Spleen (tissue), 11 donors: Measurements from ENCODE around the gene CCSER2. TPM values are rescaled to one million over a fixed set of nuclear protein-coding genes. Genes with fewer than 3 reads are reported as not detected.

Experiments used
- DNase-seq: peaks from one replicate; pipeline ENCODE4 v3.0.0-alpha.2; 2020
- H3K27ac ChIP-seq, 8 donors: fragments of 200-600 bp; sonication (generic) in 7 of 8; 1 replicate in 4 of 8; 2 replicates in 4 of 8; pipeline versions ENCODE4 v1.5.0 to v1.8.0; 2016 to 2021; ENCODE audit warnings: inconsistent platforms in 4 of 8, mild to moderate bottlenecking in 4 of 8, moderate library complexity in 1 of 8
- H3K27me3 ChIP-seq, 7 donors: fragments of 200-600 bp; sonication (generic) in 6 of 7; replicated peaks in 1 of 7; 1 replicate in 4 of 7; 2 replicates in 3 of 7; pipeline versions ENCODE4 v1.5.0 to v1.8.0; 2016 to 2021; ENCODE audit warnings: inconsistent platforms in 3 of 7, mild to moderate bottlenecking in 1 of 7
- H3K36me3 ChIP-seq, 6 donors: fragments of 200-600 bp; sonication (generic) in 5 of 6; 1 replicate in 4 of 6; 2 replicates in 2 of 6; pipeline versions ENCODE4 v1.5.0 to v1.8.0; 2016 to 2021; ENCODE audit warnings: inconsistent platforms in 2 of 6
- H3K4me1 ChIP-seq, 6 donors: fragments of 200-600 bp; sonication (generic) in 5 of 6; 1 replicate in 3 of 6; 2 replicates in 3 of 6; pipeline versions ENCODE4 v1.5.0 to v1.8.0; 2016 to 2021; ENCODE audit warnings: inconsistent platforms in 3 of 6
- H3K4me3 ChIP-seq, 8 donors: fragments of 200-600 bp; sonication (generic) in 7 of 8; 1 replicate in 4 of 8; 2 replicates in 4 of 8; pipeline versions ENCODE4 v1.5.0 to v1.8.0; 2016 to 2021; ENCODE audit warnings: inconsistent platforms in 4 of 8, mild to moderate bottlenecking in 4 of 8, moderate library complexity in 2 of 8
- H3K9me3 ChIP-seq, 8 donors: fragments of 200-600 bp; sonication (generic) in 7 of 8; 1 replicate in 4 of 8; 2 replicates in 4 of 8; pipeline versions ENCODE4 v1.5.0 to v1.8.0; 2016 to 2021; ENCODE audit warnings: inconsistent platforms in 4 of 8
- POLR2A ChIP-seq, 3 donors: fragments of 450-650 bp; IDR thresholded peaks; one replicate each; pipeline ENCODE4 v1.5.1; 2017; ENCODE audit warnings: antibody characterized with exemption in 3 of 3, mild to moderate bottlenecking in 1 of 3
- POLR2AphosphoS5 ChIP-seq, 3 donors: sonication (generic); formaldehyde crosslinking; IDR thresholded peaks; one replicate each; pipeline ENCODE4 v1.5.1; 2017; ENCODE audit warnings: antibody characterized with exemption in 3 of 3
- WGBS, 5 donors: extraction: QIAGEN DNeasy Blood & Tissue Kit in 3 of 5; methylation state at CpG; one replicate each; pipeline versions ENCODE4 v1.1.5 to v1.1.7; 2013 to 2018; 5-methylcytosine and 5-hydroxymethylcytosine counted together
- intact Hi-C: fragments of 100-400 bp; cut with DNase I; formaldehyde crosslinking; loops from one replicate; pipeline ENCODE4 v1.15.0; 2023; ENCODE audit warnings: low total_unique reads
- polyA plus RNA-seq, 3 donors: library from polyadenylated mRNA; stranded (reverse); fragments of 200-250 nt; gene quantifications; one replicate each; pipeline ENCODE4 v1.2.1, GENCODE V29; 2013
- total RNA-seq, 7 donors: library from RNA; depleted of rRNA in 3 of 7; stranded (reverse); fragments of >200 nt in 3 of 7; fragmentation: NEBNext Ultra II Directional in 4 of 7; extraction: Animal tissue kit (Norgen Biotek cat#: 25700) in 4 of 7; gene quantifications; one replicate each; pipeline versions ENCODE4 v1.1.0 to v1.2.1, GENCODE V29; 2016 to 2021
- TF ChIP-seq, protein P1 (sequence below), 11 experiments: fragments of 200-600 bp in 7 of 11; fragments of 450-650 bp in 4 of 11; sonication (generic) in 4 of 11; IDR thresholded peaks in 8 of 11; conservative IDR thresholded peaks in 3 of 11; 1 replicate in 7 of 11; 2 replicates in 4 of 11; pipeline versions ENCODE4 v1.4.0 to v1.8.0; 2016 to 2021; ENCODE audit warnings: antibody characterized with exemption in 11 of 11, inconsistent platforms in 4 of 11, mild to moderate bottlenecking in 1 of 11
- donor health status: healthy with polysubstance abuse.
- donor health status: DM: no; HTN: no; CAD: no; lungs with moderate emphysema.
- donor health status: DM: no; HTN: no; CAD: no.
- donor health status: Bipolar disorder and iron deficiency.
- donor health status: healthy.
- donor health status: DM: no; HTN: no; CAD: no.
- donor health status: DM: yes; HTN: yes; CAD: no.

CCSER2 gene
- total and polyA plus RNA-seq, 10 donors = 5.3 to 61.4 (median 45.2) TPM

DNA sequence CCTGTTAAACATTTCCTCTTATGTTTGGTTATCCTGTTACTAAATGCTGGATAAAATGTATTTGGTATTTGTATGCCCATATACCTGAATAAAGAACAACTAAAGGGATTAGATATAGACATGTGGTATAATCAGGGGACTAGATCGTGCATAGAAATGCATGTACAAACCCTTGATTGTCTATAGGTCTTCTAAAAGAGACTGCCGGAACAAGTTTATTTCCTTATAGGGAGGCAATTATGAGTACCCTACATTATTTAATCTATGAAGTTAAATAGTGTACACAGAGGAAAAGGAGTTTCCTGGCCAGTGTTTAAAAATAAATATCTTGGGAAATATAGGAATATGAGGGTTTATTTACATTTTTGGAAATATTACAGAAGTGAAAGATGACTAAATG, 44.6 kb downstream of the CCSER2 start:
- intact Hi-C loops = no loop called here
- Histone ChIP-seq H3K27ac (no peak overlapping the region), H3K4me3 (no peak overlapping the region), H3K27me3 (no peaks in the 10 kb centered on the region), H3K36me3 (peaks cover 0 to 43% (median 18%) of the 10 kb centered on the region in 6 donors), H3K4me1 (peaks cover 0 to 8% (median 0%) of the 10 kb centered on the region in 6 donors), H3K9me3 (no peaks in the 10 kb centered on the region)
- 92 to 98% (median 93%) methylated on average over 2 of the region's 2 CpGs for WGBS, 5 donors
- TF ChIP-seq POLR2A (IDR thresholded peaks at IDR 0.05) (no peak), POLR2AphosphoS5 (IDR thresholded peaks at IDR 0.05) (no peak)
- TF ChIP-seq, protein P1, sequence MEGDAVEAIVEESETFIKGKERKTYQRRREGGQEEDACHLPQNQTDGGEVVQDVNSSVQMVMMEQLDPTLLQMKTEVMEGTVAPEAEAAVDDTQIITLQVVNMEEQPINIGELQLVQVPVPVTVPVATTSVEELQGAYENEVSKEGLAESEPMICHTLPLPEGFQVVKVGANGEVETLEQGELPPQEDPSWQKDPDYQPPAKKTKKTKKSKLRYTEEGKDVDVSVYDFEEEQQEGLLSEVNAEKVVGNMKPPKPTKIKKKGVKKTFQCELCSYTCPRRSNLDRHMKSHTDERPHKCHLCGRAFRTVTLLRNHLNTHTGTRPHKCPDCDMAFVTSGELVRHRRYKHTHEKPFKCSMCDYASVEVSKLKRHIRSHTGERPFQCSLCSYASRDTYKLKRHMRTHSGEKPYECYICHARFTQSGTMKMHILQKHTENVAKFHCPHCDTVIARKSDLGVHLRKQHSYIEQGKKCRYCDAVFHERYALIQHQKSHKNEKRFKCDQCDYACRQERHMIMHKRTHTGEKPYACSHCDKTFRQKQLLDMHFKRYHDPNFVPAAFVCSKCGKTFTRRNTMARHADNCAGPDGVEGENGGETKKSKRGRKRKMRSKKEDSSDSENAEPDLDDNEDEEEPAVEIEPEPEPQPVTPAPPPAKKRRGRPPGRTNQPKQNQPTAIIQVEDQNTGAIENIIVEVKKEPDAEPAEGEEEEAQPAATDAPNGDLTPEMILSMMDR (IDR thresholded peaks at IDR 0.05 in 8 of 11, conservative IDR thresholded peaks at IDR 0.05 in 3 of 11) = no peak
- no peak for DNase-seq

DNA sequence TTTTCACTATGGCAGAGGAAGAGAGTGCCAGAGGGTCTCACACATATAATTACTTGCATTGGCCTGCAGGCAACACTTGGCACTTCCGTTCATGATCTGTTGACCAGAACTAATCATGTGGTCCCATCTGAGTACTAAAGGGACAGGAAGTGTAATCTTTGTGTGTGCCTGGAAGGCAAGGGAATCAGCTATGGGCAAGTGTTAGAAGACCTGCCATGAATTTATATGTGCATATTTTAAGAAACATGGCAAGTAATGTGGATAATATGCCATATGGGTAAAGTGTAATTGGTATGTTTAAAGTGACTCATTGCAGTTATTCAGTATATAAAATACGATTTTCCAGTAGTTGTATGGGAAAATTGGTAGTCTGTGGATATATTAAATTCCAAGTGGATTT, 46.1 kb downstream of the CCSER2 start:
- Histone ChIP-seq H3K27ac (no peak overlapping the region), H3K27me3 (no peaks in the 10 kb centered on the region)

DNA sequence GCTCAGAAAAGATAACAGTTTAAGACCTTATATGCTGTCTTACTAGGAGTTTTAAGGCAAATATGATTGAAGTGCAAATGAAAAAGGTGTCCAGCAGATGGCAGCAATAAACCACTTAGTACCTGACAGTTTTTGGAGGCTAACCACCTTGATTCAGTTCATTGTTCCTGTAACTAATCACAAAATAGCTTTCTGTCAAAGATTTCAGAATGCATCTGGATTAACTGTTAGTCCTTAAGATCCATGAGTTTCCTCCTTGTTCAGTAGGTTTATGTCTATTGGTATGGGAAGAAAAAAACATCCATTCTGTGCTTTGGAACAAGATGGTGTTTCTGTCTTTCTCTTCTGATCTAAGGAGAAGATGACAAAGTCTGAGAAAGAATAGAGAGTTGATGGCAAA, 46.6 kb downstream of the CCSER2 start:
- no peak overlapping the region for H3K27ac ChIP-seq
- H3K27me3 ChIP-seq = no peaks in the 10 kb centered on the region
- H3K4me3 ChIP-seq = no peak overlapping the region
- no peak for DNase-seq
- peaks cover 0 to 45% (median 18%) of the 10 kb centered on the region in 6 donors for H3K36me3 ChIP-seq
- TF ChIP-seq, protein P1 (IDR thresholded peaks at IDR 0.05 in 8 of 11, conservative IDR thresholded peaks at IDR 0.05 in 3 of 11) = peak in 10 of 11 experiments; percentile 17 to 71 (median 60)
- no peak for TF ChIP-seq POLR2AphosphoS5 (IDR thresholded peaks at IDR 0.05)
- H3K9me3 ChIP-seq = no peaks in the 10 kb centered on the region
- H3K4me1 ChIP-seq = peaks cover 0 to 8% (median 0%) of the 10 kb centered on the region in 6 donors
- intact Hi-C loops = loop anchor here (2.0 kb wide), 1 partner anchor 162 kb away; no protein-coding TSS in a partner anchor

More for the DNA sequence above, 46.1 kb downstream of the CCSER2 start:
- no peak overlapping the region for H3K4me3 ChIP-seq
- TF ChIP-seq POLR2A (IDR thresholded peaks at IDR 0.05) = no peak
- no peak for TF ChIP-seq POLR2AphosphoS5 (IDR thresholded peaks at IDR 0.05)
- TF ChIP-seq, protein P1 (IDR thresholded peaks at IDR 0.05 in 8 of 11, conservative IDR thresholded peaks at IDR 0.05 in 3 of 11) = no peak
- DNase-seq = no peak
- peaks cover 0 to 8% (median 0%) of the 10 kb centered on the region in 6 donors for H3K4me1 ChIP-seq
- intact Hi-C loops = loop anchor here (2.0 kb wide), 1 partner anchor 162 kb away; no protein-coding TSS in a partner anchor
- H3K36me3 ChIP-seq = peaks cover 0 to 43% (median 18%) of the 10 kb centered on the region in 6 donors
- WGBS, 5 donors = 57 to 72% (median 65%) methylated on average over 2 of the region's 2 CpGs
- no peaks in the 10 kb centered on the region for H3K9me3 ChIP-seq

DNA sequence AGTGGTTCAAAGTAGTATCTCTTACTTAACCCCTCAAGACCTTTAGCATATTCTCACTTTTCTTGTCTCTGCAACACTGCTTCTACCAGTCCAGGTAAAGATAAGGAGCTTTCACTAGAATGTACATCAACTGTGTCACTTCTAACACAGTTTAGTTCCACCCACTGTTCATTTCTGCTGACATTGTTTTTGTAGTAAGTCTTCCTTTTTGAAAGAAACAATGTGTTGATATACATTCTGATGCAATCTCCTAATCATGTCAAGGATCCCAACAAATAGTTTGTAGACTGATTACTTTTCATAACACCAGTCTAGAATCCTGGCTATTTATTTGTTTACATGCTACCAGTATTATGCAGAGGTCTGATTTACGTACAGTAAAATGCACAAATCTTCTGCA, 47.5 kb downstream of the CCSER2 start:
- intact Hi-C loops = loop anchor here (2.0 kb wide), 1 partner anchor 161 kb away; no protein-coding TSS in a partner anchor
- H3K36me3 ChIP-seq = peaks cover 0 to 53% (median 22%) of the 10 kb centered on the region in 6 donors
- 91 to 98% (median 95%) methylated on average over 1 of the region's 1 CpG for WGBS, 5 donors
- H3K4me3 ChIP-seq = no peak overlapping the region
- no peak for DNase-seq
- H3K9me3 ChIP-seq = no peaks in the 10 kb centered on the region
- peaks cover 0 to 8% (median 0%) of the 10 kb centered on the region in 6 donors for H3K4me1 ChIP-seq
- no peak overlapping the region for H3K27ac ChIP-seq
- no peaks in the 10 kb centered on the region for H3K27me3 ChIP-seq
- TF ChIP-seq POLR2AphosphoS5 (IDR thresholded peaks at IDR 0.05) = no peak
- TF ChIP-seq, protein P1 (IDR thresholded peaks at IDR 0.05 in 8 of 11, conservative IDR thresholded peaks at IDR 0.05 in 3 of 11) = no peak
